H1 (cell line): Measurements from ENCODE around the gene APOC1. TPM values are rescaled to one million over a fixed set of nuclear protein-coding genes. Genes with fewer than 3 reads are reported as not detected.

Experiments used
- KDM4A ChIP-seq: IDR thresholded peaks from one replicate; pipeline ENCODE4 v1.7.1; 2012; ENCODE audit warnings: low read depth, mild to moderate bottlenecking, moderate library complexity, low read length, inconsistent platforms; ENCODE audit not compliant: severe bottlenecking
- POLR2A ChIP-seq, 2 experiments: IDR thresholded peaks; 1 replicate in 1 of 2; 2 replicates in 1 of 2; pipeline ENCODE4 v1.6.1; 2011; ENCODE audit warnings: low read depth in 2 of 2, low read length in 2 of 2, mild to moderate bottlenecking in 2 of 2; ENCODE audit errors: control extremely low read depth in 1 of 2
- polyA plus RNA-seq, 7 experiments: library from polyadenylated mRNA; depleted of rRNA in 3 of 7; stranded (reverse) in 5 of 7; unstranded in 2 of 7; fragments of >200 nt in 5 of 7; fragments of 200-250 nt in 2 of 7; gene quantifications; 1 replicate in 5 of 7; 2 replicates in 1 of 7; 4 replicates in 1 of 7; pipeline versions ENCODE4 v1.2.1 to v1.2.3, GENCODE V29; 2011 to 2013; ENCODE audit warnings: missing spikeins in 2 of 7, mixed read lengths in 2 of 7
- total RNA-seq: library from RNA; stranded (reverse); fragmentation: NEBNext Ultra II Directional; extraction: Animal tissue kit (Norgen Biotek cat#: 25700); gene quantifications from 2 replicates; pipeline ENCODE4 v1.2.1, GENCODE V29; 2021

APOC1 gene
- total and polyA plus RNA-seq, 2 of the 8 experiments (the other 6 are each of a cell fraction or from before 2014, with no cell fraction given), result 55.8 to 78.2 TPM

GRCh38 chr19:44914433-44915206 lies at the start of gene APOC1 (continued):
- TF ChIP-seq KDM4A, result peak; percentile 47
- TF ChIP-seq POLR2A (IDR thresholded peaks at IDR 0.05; ENCODE audit: control extremely low read depth in 1 of 2, low read depth in 2 of 2, low read length in 2 of 2), result peak; percentile 57 to 69
